ENCODE data around the gene MAP3K7.

MAP3K7 gene

DNA sequence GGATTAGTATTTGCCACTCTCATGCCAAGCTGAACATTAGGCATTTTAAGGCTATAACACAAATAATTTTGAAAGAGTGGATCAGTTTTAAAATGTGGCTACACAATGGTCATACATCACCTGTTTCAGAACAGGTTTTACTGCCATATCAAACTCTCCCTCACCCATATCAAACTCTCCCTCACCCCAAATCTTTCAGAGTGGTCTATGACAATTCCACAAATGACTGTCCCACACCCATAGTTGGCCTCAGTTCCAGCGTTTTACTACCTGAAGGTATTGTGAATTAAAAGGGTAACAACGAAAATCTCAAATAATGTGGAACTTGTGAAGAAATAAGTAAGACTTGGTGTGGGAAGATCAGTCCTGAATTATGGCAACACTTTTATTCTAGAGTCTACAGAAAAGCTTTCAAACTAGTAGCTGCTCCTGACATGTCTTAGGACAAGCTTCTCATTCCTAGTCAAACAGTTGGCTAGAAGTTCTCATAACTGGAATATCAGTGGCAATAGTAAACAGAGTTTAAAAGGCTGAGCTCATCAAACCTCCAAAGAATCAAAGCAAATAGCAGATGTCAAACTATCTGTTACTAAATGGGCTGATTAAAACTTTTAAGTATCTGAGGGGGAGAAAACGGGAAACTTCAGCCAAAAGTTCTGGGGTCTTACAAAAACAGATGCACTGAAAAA is 52.4 kb downstream of the MAP3K7 start:
- H3K4me3 ChIP-seq (ENCODE audit: control insufficient read depth in 1 of 7, extremely low read depth in 1 of 7, insufficient read depth in 4 of 7, low read depth in 2 of 7, low read length in 6 of 7), result no peak overlapping the region
- WGBS (ENCODE audit: insufficient coverage), result 86% methylated on average over 1 of the region's 3 CpGs
- no peak for DNase-seq
- CTCF ChIA-PET, result no interaction called here
- peaks cover 2 to 14% (median 14%) of the 10 kb centered on the region in 4 experiments for H3K4me1 ChIP-seq (ENCODE audit: control extremely low read depth in 1 of 4, control insufficient read depth in 4 of 4, insufficient read depth in 4 of 4, low read length in 3 of 4)
- H3K9me3 ChIP-seq (ENCODE audit: control extremely low read depth in 1 of 5, control insufficient read depth in 4 of 5, insufficient read depth in 2 of 5, low read depth in 1 of 5, low read length in 4 of 5), result no peaks in the 10 kb centered on the region
- no peak overlapping the region for H3K27ac ChIP-seq (ENCODE audit: insufficient read depth in 1 of 2, low read depth in 1 of 2, low read length in 2 of 2, poor library complexity in 1 of 2, severe bottlenecking in 2 of 2)
- no peaks in the 10 kb centered on the region for H3K27me3 ChIP-seq (replicated peaks in 2 of 5; ENCODE audit: control insufficient read depth in 4 of 5, insufficient read depth in 5 of 5, low read length in 4 of 5)
- peaks cover 5 to 23% (median 12%) of the 10 kb centered on the region in 4 experiments for H3K36me3 ChIP-seq (ENCODE audit: control insufficient read depth in 4 of 4, insufficient read depth in 4 of 4, low read length in 3 of 4)
- POLR2A ChIA-PET, result no interaction called here

DNA sequence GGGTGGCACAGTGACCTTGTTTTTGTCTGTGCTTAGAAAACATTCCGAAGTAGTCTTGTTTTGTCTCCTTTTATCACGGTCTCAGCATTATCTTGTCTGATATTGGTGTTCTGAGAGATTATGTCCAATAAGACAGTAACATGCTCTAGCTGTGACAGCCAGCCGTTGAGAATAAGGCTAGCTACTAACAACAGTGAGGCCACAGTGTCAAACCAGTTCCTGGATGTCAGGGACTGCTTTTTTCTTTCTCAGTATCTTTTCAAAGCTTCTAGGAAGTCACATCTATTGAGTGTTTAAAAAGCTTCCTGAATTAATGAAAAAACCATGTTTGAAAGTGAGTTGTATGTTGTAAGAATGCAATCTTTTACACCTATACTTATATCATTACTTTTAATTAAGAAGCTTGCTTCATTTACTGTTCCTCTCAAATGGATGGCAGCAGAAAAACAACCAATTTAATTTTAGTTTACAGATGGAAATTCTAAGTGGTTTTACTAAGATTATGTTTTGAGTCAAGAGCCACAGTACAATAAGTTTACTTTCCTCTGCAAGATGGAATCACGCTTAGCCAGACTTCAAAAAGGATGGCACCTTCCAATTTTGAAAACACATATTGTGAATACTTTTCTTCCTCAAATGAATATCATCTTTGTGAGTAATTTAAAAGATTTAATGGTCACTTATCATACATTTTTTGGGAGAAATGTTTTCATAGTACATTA is 53.1 kb downstream of the MAP3K7 start:
- ChIA-PET CTCF (no interaction called here), POLR2A (no interaction called here)
- peaks cover 2 to 14% (median 13%) of the 10 kb centered on the region in 4 experiments for H3K4me1 ChIP-seq (ENCODE audit: control extremely low read depth in 1 of 4, control insufficient read depth in 4 of 4, insufficient read depth in 4 of 4, low read length in 3 of 4)
- no peak overlapping the region for H3K27ac ChIP-seq (ENCODE audit: insufficient read depth in 1 of 2, low read depth in 1 of 2, low read length in 2 of 2, poor library complexity in 1 of 2, severe bottlenecking in 2 of 2)
- no peak overlapping the region for H3K4me3 ChIP-seq (ENCODE audit: control insufficient read depth in 1 of 7, extremely low read depth in 1 of 7, insufficient read depth in 4 of 7, low read depth in 2 of 7, low read length in 6 of 7)
- H3K36me3 ChIP-seq (ENCODE audit: control insufficient read depth in 4 of 4, insufficient read depth in 4 of 4, low read length in 3 of 4), result peaks cover 8 to 27% (median 14%) of the 10 kb centered on the region in 4 experiments
- H3K27me3 ChIP-seq (replicated peaks in 2 of 5; ENCODE audit: control insufficient read depth in 4 of 5, insufficient read depth in 5 of 5, low read length in 4 of 5), result no peaks in the 10 kb centered on the region
- 100% methylated on average over 2 of the region's 4 CpGs for WGBS (ENCODE audit: insufficient coverage)
- no peak for DNase-seq
- H3K9me3 ChIP-seq (ENCODE audit: control extremely low read depth in 1 of 5, control insufficient read depth in 4 of 5, insufficient read depth in 2 of 5, low read depth in 1 of 5, low read length in 4 of 5), result no peaks in the 10 kb centered on the region

DNA sequence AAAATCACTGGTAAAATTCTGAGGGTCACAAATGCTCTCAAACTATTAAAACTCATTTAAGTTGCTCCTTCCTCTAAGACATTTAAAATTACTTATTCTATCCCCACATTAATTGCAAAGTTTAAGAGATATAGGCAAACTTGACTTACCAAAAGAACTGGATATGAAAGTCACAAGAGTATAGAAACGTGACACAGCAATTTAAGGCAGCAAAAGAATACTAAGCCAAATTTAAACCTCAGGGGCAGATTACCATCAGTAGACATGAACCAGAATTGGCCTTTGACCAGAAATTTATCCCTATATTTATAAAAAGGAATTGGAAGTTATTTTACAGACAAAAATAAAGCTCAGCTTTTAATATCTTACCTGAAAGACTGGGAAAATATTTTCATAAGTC is 56.0 kb downstream of the MAP3K7 start:
- CTCF ChIA-PET, result interaction anchor here (1.7 kb wide), 1 partner anchor 590 kb away, joined by 3 read pairs; no protein-coding TSS in a partner anchor
- Histone ChIP-seq H3K27ac (ENCODE audit: insufficient read depth in 1 of 2, low read depth in 1 of 2, low read length in 2 of 2, poor library complexity in 1 of 2, severe bottlenecking in 2 of 2) (no peak overlapping the region), H3K4me3 (ENCODE audit: control insufficient read depth in 1 of 7, extremely low read depth in 1 of 7, insufficient read depth in 4 of 7, low read depth in 2 of 7, low read length in 6 of 7) (no peak overlapping the region), H3K9me3 (ENCODE audit: control extremely low read depth in 1 of 5, control insufficient read depth in 4 of 5, insufficient read depth in 2 of 5, low read depth in 1 of 5, low read length in 4 of 5) (no peaks in the 10 kb centered on the region), H3K27me3 (replicated peaks in 2 of 5; ENCODE audit: control insufficient read depth in 4 of 5, insufficient read depth in 5 of 5, low read length in 4 of 5) (no peaks in the 10 kb centered on the region), H3K36me3 (ENCODE audit: control insufficient read depth in 4 of 4, insufficient read depth in 4 of 4, low read length in 3 of 4) (peaks cover 5 to 27% (median 14%) of the 10 kb centered on the region in 4 experiments), H3K4me1 (ENCODE audit: control extremely low read depth in 1 of 4, control insufficient read depth in 4 of 4, insufficient read depth in 4 of 4, low read length in 3 of 4) (no peaks in the 10 kb centered on the region)
- no CpG with 5 or more reads among the region's 1 CpG for WGBS (ENCODE audit: insufficient coverage)
- POLR2A ChIA-PET, result no interaction called here
- peak in 2 of 3 donors; percentile 10 to 44 for DNase-seq

DNA sequence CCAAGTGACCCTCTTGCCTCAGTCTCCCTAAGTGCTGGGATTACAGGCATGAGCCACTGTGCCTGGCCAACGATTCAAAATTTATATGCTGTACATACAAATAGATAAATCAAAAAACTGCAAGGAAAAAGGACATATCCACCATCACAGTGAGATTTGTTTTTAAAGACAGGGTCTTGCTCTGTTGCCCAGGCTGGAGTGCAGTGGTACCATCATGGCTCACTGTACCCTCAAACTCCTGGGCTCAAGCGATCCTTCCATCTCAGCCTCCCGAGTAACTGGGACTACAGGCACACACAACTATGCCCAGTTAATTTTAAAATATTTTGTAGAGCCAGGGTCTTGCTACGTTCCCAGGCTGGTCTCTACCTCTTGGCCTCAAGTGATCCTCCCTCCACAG is 61.5 kb downstream of the MAP3K7 start:
- Histone ChIP-seq H3K27me3 (replicated peaks in 2 of 5; ENCODE audit: control insufficient read depth in 4 of 5, insufficient read depth in 5 of 5, low read length in 4 of 5) (no peaks in the 10 kb centered on the region), H3K9me3 (ENCODE audit: control extremely low read depth in 1 of 5, control insufficient read depth in 4 of 5, insufficient read depth in 2 of 5, low read depth in 1 of 5, low read length in 4 of 5) (no peaks in the 10 kb centered on the region), H3K4me3 (ENCODE audit: control insufficient read depth in 1 of 7, extremely low read depth in 1 of 7, insufficient read depth in 4 of 7, low read depth in 2 of 7, low read length in 6 of 7) (no peak overlapping the region), H3K4me1 (ENCODE audit: control extremely low read depth in 1 of 4, control insufficient read depth in 4 of 4, insufficient read depth in 4 of 4, low read length in 3 of 4) (no peaks in the 10 kb centered on the region), H3K36me3 (ENCODE audit: control insufficient read depth in 4 of 4, insufficient read depth in 4 of 4, low read length in 3 of 4) (peaks cover 11 to 31% (median 13%) of the 10 kb centered on the region in 4 experiments), H3K27ac (ENCODE audit: insufficient read depth in 1 of 2, low read depth in 1 of 2, low read length in 2 of 2, poor library complexity in 1 of 2, severe bottlenecking in 2 of 2) (no peak overlapping the region)
- POLR2A ChIA-PET, result no interaction called here
- no peak for DNase-seq
- 100% methylated on average over 1 of the region's 4 CpGs for WGBS (ENCODE audit: insufficient coverage)
- CTCF ChIA-PET, result interaction anchor here (1.0 kb wide), 1 partner anchor 23 kb away, joined by 3 read pairs; no protein-coding TSS in a partner anchor

DNA sequence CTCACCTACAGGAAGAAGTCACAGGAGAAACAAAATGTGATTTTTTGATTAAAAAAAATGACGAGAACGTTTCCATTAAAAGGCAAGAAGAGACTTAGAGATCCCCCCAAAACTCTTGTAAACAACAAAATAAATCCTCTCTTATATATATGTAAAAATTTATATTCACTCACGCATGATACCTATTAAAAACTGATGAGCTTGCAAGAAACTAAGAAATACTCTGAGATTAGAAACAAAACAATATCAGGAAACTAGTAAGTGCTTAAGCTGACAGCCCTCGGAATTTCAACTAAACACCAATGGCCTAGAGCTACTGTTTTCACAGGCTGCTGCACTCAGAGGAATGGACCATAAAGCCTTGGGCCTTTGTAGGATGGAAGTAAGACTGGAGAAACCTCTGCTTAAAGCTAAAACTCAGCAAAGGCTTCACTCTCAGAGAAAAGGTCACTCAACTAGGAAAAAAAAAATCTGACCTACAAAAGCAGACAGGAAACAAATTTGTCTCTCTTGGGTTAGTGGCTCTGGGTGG is 63.0 kb downstream of the MAP3K7 start:
- Histone ChIP-seq H3K4me3 (ENCODE audit: control insufficient read depth in 1 of 7, extremely low read depth in 1 of 7, insufficient read depth in 4 of 7, low read depth in 2 of 7, low read length in 6 of 7) (no peak overlapping the region), H3K27ac (ENCODE audit: insufficient read depth in 1 of 2, low read depth in 1 of 2, low read length in 2 of 2, poor library complexity in 1 of 2, severe bottlenecking in 2 of 2) (no peak overlapping the region), H3K4me1 (ENCODE audit: control extremely low read depth in 1 of 4, control insufficient read depth in 4 of 4, insufficient read depth in 4 of 4, low read length in 3 of 4) (no peaks in the 10 kb centered on the region), H3K27me3 (replicated peaks in 2 of 5; ENCODE audit: control insufficient read depth in 4 of 5, insufficient read depth in 5 of 5, low read length in 4 of 5) (no peaks in the 10 kb centered on the region), H3K36me3 (ENCODE audit: control insufficient read depth in 4 of 4, insufficient read depth in 4 of 4, low read length in 3 of 4) (peaks cover 13 to 35% (median 18%) of the 10 kb centered on the region in 4 experiments), H3K9me3 (ENCODE audit: control extremely low read depth in 1 of 5, control insufficient read depth in 4 of 5, insufficient read depth in 2 of 5, low read depth in 1 of 5, low read length in 4 of 5) (no peaks in the 10 kb centered on the region)
- ChIA-PET CTCF (no interaction called here), POLR2A (interaction anchor here (0.7 kb wide), 2 partner anchors 29 to 526 kb away, joined by 6 to 8 read pairs; no protein-coding TSS in a partner anchor)
- 100% methylated on average over 1 of the region's 4 CpGs for WGBS (ENCODE audit: insufficient coverage)
- DNase-seq, result no peak

DNA sequence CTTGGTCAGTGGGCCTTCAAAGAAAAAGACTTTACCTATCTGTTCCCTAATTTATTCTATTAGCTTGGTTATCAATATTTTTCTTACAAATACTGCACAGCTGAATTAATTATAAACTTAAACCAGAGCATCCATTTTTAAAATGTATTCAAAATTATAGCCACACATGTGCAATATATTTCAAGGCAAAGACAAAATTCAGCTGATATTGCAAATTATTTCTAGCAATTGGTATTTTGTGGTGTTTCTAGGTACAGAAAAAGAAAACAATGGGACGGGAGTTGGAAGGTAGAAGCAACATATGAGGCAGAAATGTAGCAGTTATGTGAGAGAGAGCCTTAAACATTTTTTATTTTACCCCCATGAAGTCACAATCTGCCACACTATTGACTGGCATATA is 64.9 kb downstream of the MAP3K7 start:
- ChIA-PET POLR2A (no interaction called here), CTCF (no interaction called here)
- Histone ChIP-seq H3K36me3 (ENCODE audit: control insufficient read depth in 4 of 4, insufficient read depth in 4 of 4, low read length in 3 of 4) (peaks cover 12 to 38% (median 22%) of the 10 kb centered on the region in 4 experiments), H3K9me3 (ENCODE audit: control extremely low read depth in 1 of 5, control insufficient read depth in 4 of 5, insufficient read depth in 2 of 5, low read depth in 1 of 5, low read length in 4 of 5) (no peaks in the 10 kb centered on the region), H3K4me3 (ENCODE audit: control insufficient read depth in 1 of 7, extremely low read depth in 1 of 7, insufficient read depth in 4 of 7, low read depth in 2 of 7, low read length in 6 of 7) (no peak overlapping the region), H3K27me3 (replicated peaks in 2 of 5; ENCODE audit: control insufficient read depth in 4 of 5, insufficient read depth in 5 of 5, low read length in 4 of 5) (no peaks in the 10 kb centered on the region), H3K4me1 (ENCODE audit: control extremely low read depth in 1 of 4, control insufficient read depth in 4 of 4, insufficient read depth in 4 of 4, low read length in 3 of 4) (no peaks in the 10 kb centered on the region), H3K27ac (ENCODE audit: insufficient read depth in 1 of 2, low read depth in 1 of 2, low read length in 2 of 2, poor library complexity in 1 of 2, severe bottlenecking in 2 of 2) (no peak overlapping the region)
- no peak for DNase-seq
- no CpG with 5 or more reads among the region's 1 CpG for WGBS (ENCODE audit: insufficient coverage)

DNA sequence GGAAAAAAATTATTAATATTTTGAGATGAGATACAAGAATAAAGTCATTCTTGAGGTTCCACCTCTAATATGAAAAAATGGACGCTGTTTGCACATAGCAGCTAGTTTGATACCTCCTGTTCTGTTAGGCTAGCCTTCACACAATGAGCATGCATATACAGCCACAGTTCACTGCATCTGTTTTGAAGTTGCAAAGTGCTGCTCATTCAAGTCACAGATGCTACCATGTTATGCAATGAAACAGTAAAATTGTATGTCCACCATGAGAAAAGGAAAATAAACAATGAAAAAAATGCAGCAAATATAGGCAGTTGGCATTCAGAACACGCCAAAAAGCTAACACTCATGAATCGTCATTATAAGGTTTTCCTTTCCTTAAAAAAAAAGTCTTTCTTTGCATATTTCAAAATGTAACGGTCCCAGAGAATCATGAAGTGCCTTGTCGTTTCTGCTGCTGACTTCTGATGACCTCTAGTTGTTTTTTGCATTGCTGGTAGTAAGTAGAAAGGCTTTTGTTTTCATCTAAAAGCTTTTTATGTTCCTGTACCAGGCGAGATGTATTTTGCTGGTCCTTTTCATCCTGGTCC is 70.7 kb downstream of the MAP3K7 start:
- Histone ChIP-seq H3K27me3 (replicated peaks in 2 of 5; ENCODE audit: control insufficient read depth in 4 of 5, insufficient read depth in 5 of 5, low read length in 4 of 5) (no peaks in the 10 kb centered on the region), H3K4me3 (ENCODE audit: control insufficient read depth in 1 of 7, extremely low read depth in 1 of 7, insufficient read depth in 4 of 7, low read depth in 2 of 7, low read length in 6 of 7) (no peak overlapping the region), H3K36me3 (ENCODE audit: control insufficient read depth in 4 of 4, insufficient read depth in 4 of 4, low read length in 3 of 4) (peaks cover 16 to 60% (median 25%) of the 10 kb centered on the region in 4 experiments), H3K27ac (ENCODE audit: insufficient read depth in 1 of 2, low read depth in 1 of 2, low read length in 2 of 2, poor library complexity in 1 of 2, severe bottlenecking in 2 of 2) (no peak overlapping the region), H3K9me3 (ENCODE audit: control extremely low read depth in 1 of 5, control insufficient read depth in 4 of 5, insufficient read depth in 2 of 5, low read depth in 1 of 5, low read length in 4 of 5) (no peaks in the 10 kb centered on the region), H3K4me1 (ENCODE audit: control extremely low read depth in 1 of 4, control insufficient read depth in 4 of 4, insufficient read depth in 4 of 4, low read length in 3 of 4) (no peaks in the 10 kb centered on the region)
- ChIA-PET CTCF (no interaction called here), POLR2A (no interaction called here)
- WGBS (ENCODE audit: insufficient coverage), result 97% methylated on average over 5 of the region's 6 CpGs
- no peak for DNase-seq
